ENCODE measurements around the gene FBXL19.

FBXL19 gene

DNA sequence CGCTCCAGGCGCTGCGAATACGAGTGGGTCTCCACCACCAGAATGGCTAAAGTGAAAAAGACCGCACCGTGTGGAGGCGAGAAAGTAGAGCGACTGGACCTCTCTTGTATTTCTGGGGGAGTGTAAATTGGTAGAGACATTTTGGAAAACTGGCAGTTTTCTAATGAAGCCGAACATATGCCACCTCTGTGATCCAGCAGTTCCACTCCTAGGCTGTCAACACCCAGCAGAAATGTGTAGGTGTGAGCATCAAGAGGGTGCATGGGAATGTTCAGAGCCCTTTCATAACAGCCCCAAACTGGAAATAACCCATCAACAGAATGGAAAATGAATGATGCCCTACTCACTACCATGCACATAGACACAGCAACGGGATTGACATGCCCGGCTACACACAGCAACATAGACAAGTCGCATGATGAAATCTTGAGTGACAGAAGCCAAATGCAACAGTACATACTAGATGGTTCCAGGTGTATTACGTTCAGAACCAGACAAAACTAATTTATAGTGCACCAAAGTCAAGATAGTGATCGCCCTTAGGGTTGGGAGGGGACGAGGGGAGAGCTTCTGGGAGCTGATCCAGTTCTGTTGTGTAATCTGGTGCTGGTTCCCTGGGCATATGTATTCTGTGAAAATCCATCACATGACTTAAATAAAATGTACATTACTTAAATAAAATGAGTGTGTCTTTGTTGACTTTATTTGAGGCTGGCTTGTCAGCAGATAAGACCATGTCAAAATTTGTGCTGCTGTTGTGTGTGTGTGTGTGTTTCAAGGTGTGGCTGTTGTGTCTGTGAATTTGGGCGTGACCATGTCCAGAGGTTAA, 28.6 kb upstream of the FBXL19 start:
- in situ Hi-C loops (cut with HindIII; ENCODE audit: low sequenced_read_pairs), result no loop called here

GRCh38 chr16:30895627-30896260, 27.6 kb upstream of the FBXL19 start:
- in situ Hi-C loops (cut with HindIII; ENCODE audit: low sequenced_read_pairs), result no loop called here

DNA sequence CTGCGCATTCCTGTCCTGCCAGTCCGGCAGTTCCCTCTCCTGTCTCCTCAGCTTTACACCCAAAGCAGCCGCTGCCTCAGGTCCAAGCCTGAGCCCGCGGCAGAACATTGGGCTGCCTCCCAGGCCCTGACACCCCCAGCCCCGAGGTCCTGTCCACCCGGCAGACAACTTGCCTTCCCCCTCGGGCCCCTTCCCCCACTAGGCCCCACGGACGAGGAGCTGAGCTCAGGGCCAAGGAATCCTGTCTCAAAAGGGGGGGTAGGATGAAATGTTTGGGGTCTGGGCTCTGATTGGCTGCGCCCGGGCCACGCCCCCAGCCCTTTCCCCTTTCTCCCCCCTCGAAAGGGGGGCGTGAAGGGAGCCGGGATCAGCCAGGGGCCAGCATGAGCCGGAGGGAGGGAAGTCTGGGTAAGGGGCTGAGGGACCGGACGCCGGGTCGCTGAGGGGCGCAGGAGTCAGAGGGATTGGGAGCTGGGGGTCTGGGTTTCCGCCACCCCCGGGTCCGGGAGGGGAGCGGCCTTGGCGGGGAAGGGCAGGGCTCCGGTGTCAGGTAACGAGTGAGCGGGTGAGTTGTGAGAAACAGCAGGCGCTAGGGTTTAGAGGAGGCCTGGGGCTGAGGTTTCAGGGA, 27.0 kb upstream of the FBXL19 start, which contains the start of gene CTF1:
Gene CTF1 (plus strand): TSS at position 354 of the 628 bp plus-strand sequence. CDS start 30 bp downstream, at position 384.
- in situ Hi-C loops (cut with HindIII; ENCODE audit: low sequenced_read_pairs), result no loop called here

GRCh38 chr16:30896889-30897733, 26.3 kb upstream of the FBXL19 start:
- in situ Hi-C loops (cut with HindIII; ENCODE audit: low sequenced_read_pairs), result no loop called here

- in situ Hi-C loops (cut with HindIII; ENCODE audit: low sequenced_read_pairs), result no loop called here
These were observed 23.6 kb upstream of the FBXL19 start for GRCh38 chr16:30899794-30900193.

DNA sequence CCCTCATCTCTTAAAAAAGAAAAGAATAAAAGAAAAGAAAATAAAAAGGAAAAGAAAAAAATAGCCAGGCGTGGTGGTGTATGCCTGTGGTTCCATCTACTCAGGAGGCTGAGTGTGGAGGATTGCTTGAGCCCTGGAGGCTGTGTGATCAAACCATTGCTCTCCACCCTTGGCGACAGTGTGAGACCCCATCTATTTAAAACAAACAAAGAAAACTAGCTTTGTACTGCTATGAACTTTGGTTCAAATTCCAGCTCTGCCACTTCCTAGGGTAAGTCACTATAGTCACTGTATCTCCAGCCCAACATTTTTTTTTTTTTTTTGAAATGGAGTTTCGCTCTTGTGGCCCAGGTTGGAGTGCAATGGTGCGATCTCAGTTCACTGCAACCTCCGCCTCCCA, 22.8 kb upstream of the FBXL19 start:
- in situ Hi-C loops (cut with HindIII; ENCODE audit: low sequenced_read_pairs), result no loop called here

DNA sequence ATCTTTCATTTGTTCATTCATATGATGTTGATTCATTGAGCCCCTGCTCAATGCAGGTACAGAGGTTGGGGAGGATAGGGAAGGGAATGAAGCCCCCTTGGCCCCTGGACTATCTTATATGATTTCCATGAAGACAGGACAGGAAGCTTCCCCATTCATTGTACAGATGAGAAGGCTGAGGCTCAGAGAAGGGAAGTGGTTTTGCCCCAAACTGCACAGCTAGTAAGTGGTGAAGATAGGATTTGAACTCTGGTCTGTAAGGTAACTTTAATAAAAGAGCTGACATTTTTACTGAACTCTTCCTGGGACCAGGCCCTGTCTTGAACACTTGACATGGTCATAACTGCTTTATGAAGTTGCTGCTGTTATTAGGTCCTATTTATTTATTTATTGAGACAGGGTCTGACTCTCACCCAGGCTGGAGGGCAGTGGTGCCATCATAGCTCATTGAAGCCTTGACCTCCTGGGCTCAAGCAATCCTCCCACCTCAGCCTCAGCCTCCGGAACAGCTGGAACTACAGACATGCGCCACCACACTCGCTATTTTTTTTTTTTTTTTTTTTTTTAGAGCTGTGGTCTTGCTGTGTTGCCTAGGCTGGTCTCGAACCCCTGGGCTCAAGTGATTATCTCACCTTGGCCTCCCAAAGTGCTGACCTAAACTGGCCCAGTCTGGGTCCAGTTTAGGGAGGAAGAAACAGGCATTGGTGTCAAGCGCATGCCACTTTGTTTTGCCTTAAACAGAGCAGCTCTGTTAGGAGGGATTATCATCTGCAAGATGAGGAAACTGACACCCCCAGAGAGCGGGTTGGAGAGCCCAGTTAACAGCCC, 22.0 kb upstream of the FBXL19 start:
- in situ Hi-C loops (cut with HindIII; ENCODE audit: low sequenced_read_pairs), result no loop called here

GRCh38 chr16:30902029-30902972, 21.1 kb upstream of the FBXL19 start:
- in situ Hi-C loops (cut with HindIII; ENCODE audit: low sequenced_read_pairs), result no loop called here

- in situ Hi-C loops (cut with HindIII; ENCODE audit: low sequenced_read_pairs), result no loop called here
These were observed 20.4 kb upstream of the FBXL19 start for GRCh38 chr16:30903002-30903401.

GRCh38 chr16:30903596-30903995, 19.8 kb upstream of the FBXL19 start:
- in situ Hi-C loops (cut with HindIII; ENCODE audit: low sequenced_read_pairs), result no loop called here

DNA sequence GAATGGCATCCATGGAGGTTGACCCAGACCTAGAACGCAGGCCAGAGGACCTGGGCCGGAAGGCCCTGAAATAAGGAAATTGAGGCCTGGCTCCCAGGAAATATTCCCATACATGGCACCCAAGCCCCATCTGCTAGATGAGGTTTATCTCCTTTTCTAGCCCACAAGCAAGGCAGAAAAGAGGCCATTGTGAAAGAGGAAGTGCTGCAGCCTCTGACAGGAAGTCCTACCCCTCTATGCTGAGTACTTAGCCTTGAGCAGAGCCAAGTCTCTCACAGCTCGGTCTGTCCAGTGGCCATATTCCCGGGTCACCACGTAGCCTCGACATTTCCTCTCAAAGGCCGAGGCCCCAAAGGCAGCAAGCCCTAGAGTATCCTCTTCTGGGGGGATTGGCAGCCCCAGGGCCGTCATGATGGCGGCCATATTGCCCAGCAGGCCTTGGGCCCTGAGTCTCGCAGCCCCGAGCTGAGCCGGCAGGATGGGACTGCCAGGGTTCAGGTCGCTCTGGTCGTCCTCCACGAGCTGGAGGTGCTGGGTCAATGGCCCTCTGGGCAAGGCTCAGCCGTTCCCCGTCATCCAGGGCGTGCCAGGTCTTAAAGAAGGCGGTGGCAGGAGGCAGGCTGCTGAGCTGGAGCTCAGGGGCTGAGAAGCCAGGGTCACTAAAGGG, 19.1 kb upstream of the FBXL19 start:
- in situ Hi-C loops (cut with HindIII; ENCODE audit: low sequenced_read_pairs), result no loop called here

DNA sequence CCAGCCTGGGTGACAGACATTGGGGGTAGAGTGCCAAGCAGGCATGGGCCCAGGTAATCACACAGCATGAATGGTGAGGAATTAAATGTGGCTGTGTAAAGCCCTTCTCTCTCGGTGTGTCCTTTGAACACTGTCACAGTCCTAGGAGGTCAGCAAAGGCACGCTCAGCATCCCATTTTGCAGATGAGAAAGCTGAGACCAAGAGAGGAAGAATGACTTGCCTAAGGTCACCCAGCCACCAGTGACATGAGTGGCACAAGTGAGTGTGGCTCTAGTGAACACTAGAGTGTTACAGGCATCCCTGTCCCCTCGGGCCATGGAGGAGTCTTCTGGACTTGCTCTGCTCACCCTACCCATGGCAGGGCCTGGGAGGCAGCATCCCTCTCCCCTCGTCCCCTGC, 16.3 kb upstream of the FBXL19 start:
- in situ Hi-C loops (cut with HindIII; ENCODE audit: low sequenced_read_pairs), result no loop called here

- in situ Hi-C loops (cut with HindIII; ENCODE audit: low sequenced_read_pairs), result no loop called here
These were observed 12.8 kb upstream of the FBXL19 start for GRCh38 chr16:30910427-30911029.

DNA sequence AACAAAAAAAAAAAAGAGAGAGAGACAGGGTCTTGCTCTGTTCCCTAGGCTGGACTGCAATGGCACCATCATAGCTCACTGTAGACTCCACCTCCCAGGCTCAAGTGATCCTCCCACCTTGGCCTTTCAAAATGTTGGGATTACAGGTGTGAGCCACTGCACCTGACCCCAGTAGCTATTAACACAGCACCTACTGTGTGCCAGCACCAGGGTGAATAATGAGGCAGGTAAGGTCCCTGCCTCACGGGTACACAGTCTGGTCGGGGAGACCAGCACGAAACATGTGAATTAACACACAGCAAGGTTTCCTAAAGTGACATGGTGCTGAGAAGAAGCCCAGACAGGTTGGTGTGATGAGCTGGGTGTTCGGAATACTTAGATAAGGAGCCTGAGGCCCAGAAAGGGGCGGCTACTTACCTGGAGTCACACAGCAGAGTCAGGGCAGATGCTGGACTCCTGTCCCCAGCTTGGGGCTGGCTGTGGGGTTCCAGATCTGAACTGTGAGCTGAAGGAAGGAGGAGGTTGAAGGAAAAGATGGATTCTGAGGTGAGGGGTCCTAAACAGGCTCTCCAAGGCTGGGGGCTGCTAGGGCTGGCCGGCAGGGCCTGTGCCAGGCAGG, 10.5 kb upstream of the FBXL19 start:
- in situ Hi-C loops (cut with HindIII; ENCODE audit: low sequenced_read_pairs), result no loop called here

- in situ Hi-C loops (cut with HindIII; ENCODE audit: low sequenced_read_pairs), result no loop called here
These were observed 8.5 kb upstream of the FBXL19 start for GRCh38 chr16:30914830-30915229.

DNA sequence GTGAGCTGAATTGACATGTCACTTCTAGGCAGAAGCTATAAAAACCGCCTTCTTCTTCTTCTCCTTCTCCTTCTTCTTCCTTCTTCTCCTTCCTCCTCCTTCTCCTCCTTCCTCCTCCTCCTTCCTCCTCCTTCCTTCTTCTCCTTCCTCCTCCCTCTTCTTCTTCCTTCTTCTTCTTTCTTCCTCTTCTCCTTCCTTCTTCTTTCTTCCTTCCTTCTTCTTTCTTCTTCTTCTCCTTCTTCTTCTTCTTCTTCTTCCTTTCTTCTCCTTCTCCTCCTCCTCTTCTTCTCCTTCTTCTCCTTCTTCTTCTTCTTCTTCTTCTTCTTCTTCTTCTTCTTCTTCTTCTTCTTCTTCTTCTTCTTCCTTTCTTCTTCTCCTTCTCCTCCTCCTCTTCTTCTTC, 4.8 kb upstream of the FBXL19 start:
- in situ Hi-C loops (cut with HindIII; ENCODE audit: low sequenced_read_pairs), result no loop called here

- in situ Hi-C loops (cut with HindIII; ENCODE audit: low sequenced_read_pairs), result no loop called here
These were observed 2.5 kb upstream of the FBXL19 start for GRCh38 chr16:30920891-30921290.

DNA sequence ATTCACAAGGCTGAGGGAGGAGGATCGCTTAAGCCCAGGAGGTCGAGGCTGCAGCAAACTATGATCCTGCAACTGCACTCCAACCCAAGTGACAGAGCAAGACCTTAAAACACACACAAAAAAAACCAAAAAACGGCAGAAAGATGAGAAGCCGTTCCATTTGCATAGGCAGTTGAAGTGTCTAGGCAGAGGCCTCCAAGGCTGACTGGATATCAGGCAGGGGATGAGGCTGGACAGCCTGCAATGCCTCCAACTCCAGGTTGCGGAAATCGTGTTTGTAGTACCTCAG, 2.0 kb upstream of the FBXL19 start:
- in situ Hi-C loops (cut with HindIII; ENCODE audit: low sequenced_read_pairs), result no loop called here
